HEK293 (cell line): ENCODE data around the gene UMAD1.

Experiments used
- CTCF ChIA-PET: fragments of 350-600 bp; formaldehyde crosslinking; extraction: SDS; loops from one replicate; lab custom pipeline; 2021; ENCODE audit warnings: antibody characterized with exemption; lab: Yijun Ruan, JAX
- POLR2A ChIA-PET: fragments of 300-600 bp; formaldehyde crosslinking; extraction: SDS; loops from one replicate; lab custom pipeline; 2020; ENCODE audit warnings: antibody characterized with exemption, inconsistent platforms; lab: Yijun Ruan, JAX
- H3K27ac ChIP-seq: fragments of 200-500 bp; sonication (Bioruptor generic); 2 replicates; pipeline ENCODE4 v1.5.1; 2014; ENCODE audit warnings: low read depth, low read length, control low read depth, inconsistent platforms; ENCODE audit errors: extremely low read depth
- H3K36me3 ChIP-seq, 2 experiments: fragments of 200-500 bp in 1 of 2; sonication (Bioruptor generic) in 1 of 2; 1 replicate in 1 of 2; 2 replicates in 1 of 2; pipeline ENCODE4 v1.5.1; 2014 to 2017; ENCODE audit warnings: inconsistent platforms in 2 of 2, low read length in 2 of 2; ENCODE audit not compliant: control insufficient read depth in 2 of 2, insufficient read depth in 1 of 2
- H3K4me1 ChIP-seq: fragments of 200-500 bp; sonication (Bioruptor generic); 2 replicates; pipeline ENCODE4 v1.5.1; 2014; ENCODE audit warnings: mild to moderate bottlenecking, low read length, inconsistent platforms; ENCODE audit not compliant: control insufficient read depth, insufficient read depth
- H3K4me3 ChIP-seq: 2 replicates; pipeline ENCODE4 v1.5.1; 2011; ENCODE audit warnings: low read depth, mild to moderate bottlenecking, control low read depth, low read length, moderate library complexity
- H3K9me3 ChIP-seq: fragments of 200-500 bp; sonication (Bioruptor generic); 2 replicates; pipeline ENCODE4 v1.5.1; 2014; ENCODE audit warnings: low read depth, low read length, inconsistent platforms; ENCODE audit not compliant: control insufficient read depth, insufficient read depth
- HIC1 ChIP-seq: fragments of 450-650 bp; formaldehyde crosslinking; IDR thresholded peaks from 2 replicates; pipeline ENCODE4 v1.5.1; 2016; ENCODE audit warnings: missing biosample characterization, missing genetic modification characterization
- PATZ1 ChIP-seq: fragments of 450-650 bp; formaldehyde crosslinking; IDR thresholded peaks from 2 replicates; pipeline ENCODE4 v1.5.1; 2016; ENCODE audit warnings: missing biosample characterization, missing genetic modification characterization
- REST ChIP-seq: fragments of 450-650 bp; formaldehyde crosslinking; IDR thresholded peaks from 2 replicates; pipeline ENCODE4 v1.5.1; 2016; ENCODE audit warnings: missing biosample characterization, missing genetic modification characterization
- SCRT2 ChIP-seq: fragments of 450-650 bp; formaldehyde crosslinking; IDR thresholded peaks from 2 replicates; pipeline ENCODE4 v1.5.1; 2016; ENCODE audit warnings: missing biosample characterization, missing genetic modification characterization
- ZNF132 ChIP-seq: fragments of 450-650 bp; formaldehyde crosslinking; IDR thresholded peaks from 2 replicates; pipeline ENCODE4 v1.5.1; 2017; ENCODE audit warnings: missing biosample characterization, missing genetic modification characterization, borderline replicate concordance
- ZNF175 ChIP-seq: fragments of 450-650 bp; formaldehyde crosslinking; IDR thresholded peaks from 2 replicates; pipeline ENCODE4 v1.5.1; 2016; ENCODE audit warnings: missing biosample characterization, missing genetic modification characterization
- ZNF280C ChIP-seq: fragments of 450-650 bp; formaldehyde crosslinking; IDR thresholded peaks from 2 replicates; pipeline ENCODE4 v1.5.1; 2016; ENCODE audit warnings: missing biosample characterization, missing genetic modification characterization
- ZNF311 ChIP-seq: fragments of 450-650 bp; formaldehyde crosslinking; IDR thresholded peaks from 2 replicates; pipeline ENCODE4 v1.5.1; 2017; ENCODE audit warnings: missing biosample characterization, missing genetic modification characterization, borderline replicate concordance
- ZNF518A ChIP-seq: fragments of 450-650 bp; formaldehyde crosslinking; conservative IDR thresholded peaks from 2 replicates; pipeline ENCODE4 v1.5.1; 2016; ENCODE audit warnings: low read depth, missing biosample characterization, missing genetic modification characterization
- ZNF548 ChIP-seq: fragments of 450-650 bp; formaldehyde crosslinking; IDR thresholded peaks from 2 replicates; pipeline ENCODE4 v1.5.1; 2016; ENCODE audit warnings: missing biosample characterization, missing genetic modification characterization
- ZNF549 ChIP-seq: fragments of 450-650 bp; IDR thresholded peaks from 2 replicates; pipeline ENCODE4 v1.5.1; 2018; ENCODE audit warnings: missing biosample characterization, missing genetic modification characterization, mild to moderate bottlenecking, inconsistent platforms, moderate library complexity
- ZNF558 ChIP-seq: fragments of 450-650 bp; formaldehyde crosslinking; IDR thresholded peaks from 2 replicates; pipeline ENCODE4 v1.5.1; 2016; ENCODE audit warnings: missing biosample characterization, missing genetic modification characterization
- ZNF596 ChIP-seq: fragments of 450-650 bp; IDR thresholded peaks from 2 replicates; pipeline ENCODE4 v1.5.0; 2018; ENCODE audit warnings: missing biosample characterization, mild to moderate bottlenecking, missing genetic modification characterization, moderate library complexity
- ZNF654 ChIP-seq: fragments of 450-650 bp; formaldehyde crosslinking; IDR thresholded peaks from 2 replicates; pipeline ENCODE4 v1.5.1; 2016; ENCODE audit warnings: low read depth, missing biosample characterization, missing genetic modification characterization
- ZNF791 ChIP-seq: fragments of 450-650 bp; formaldehyde crosslinking; IDR thresholded peaks from 2 replicates; pipeline ENCODE4 v1.5.1; 2016; ENCODE audit warnings: missing biosample characterization, missing genetic modification characterization

The UMAD1 gene

GRCh38 chr7:7756577-7756976, 116.0 kb downstream of the UMAD1 start (continued):
- TF ChIP-seq ZNF280C (tag by site-specific recombination): no peak

GRCh38 chr7:7757576-7757975, 117.0 kb downstream of the UMAD1 start:
- Histone ChIP-seq H3K4me1 (peaks cover 9% of the 10 kb centered on the region; the same call in 1 of the 2 replicates), H3K36me3 (no peaks in the 10 kb centered on the region), H3K9me3 (no peaks in the 10 kb centered on the region), H3K4me3 (no peak overlapping the region), H3K27ac (no peak overlapping the region)
- ChIA-PET CTCF (interaction anchor here (0.6 to 1.2 kb wide), 2 partner anchors 44 to 76 kb away, joined by 3 read pairs; no protein-coding TSS in a partner anchor), POLR2A (no interaction called here)
- TF ChIP-seq ZNF548 (tag by site-specific recombination) (no peak), ZNF549 (no peak), HIC1 (tag by site-specific recombination) (no peak), REST (tag by site-specific recombination) (no peak), SCRT2 (tag by site-specific recombination) (no peak), ZNF175 (tag by site-specific recombination) (no peak)

- no peak for TF ChIP-seq PATZ1 (tag by site-specific recombination)
- TF ChIP-seq ZNF791 (tag by site-specific recombination): no peak
- TF ChIP-seq ZNF596 (tag by site-specific recombination): no peak
- TF ChIP-seq ZNF558 (tag by site-specific recombination): no peak
- peak; percentile 41 for TF ChIP-seq ZNF654 (tag by site-specific recombination)
- no peak for TF ChIP-seq ZNF518A
- TF ChIP-seq ZNF132 (tag by site-specific recombination): no peak
- TF ChIP-seq ZNF311 (tag by site-specific recombination): no peak
- H3K4me3 ChIP-seq: no peak overlapping the region
- POLR2A ChIA-PET: no interaction called here
- H3K4me1 ChIP-seq: peaks cover 13% of the 10 kb centered on the region; the same call in 1 of the 2 replicates
- CTCF ChIA-PET: interaction anchor here (0.5 to 2.5 kb wide), 12 partner anchors 11 to 231 kb away, joined by 3 to 16 read pairs (median 4); partner anchors contain the start of gene RPA3
- no peak overlapping the region for H3K27ac ChIP-seq
- H3K9me3 ChIP-seq: no peaks in the 10 kb centered on the region
- no peaks in the 10 kb centered on the region for H3K36me3 ChIP-seq
These were observed 120.9 kb downstream of the UMAD1 start for GRCh38 chr7:7761340-7761973.
